GM12873 (cell line): ENCODE data around the gene BEAN1.

Experiments
- TF ChIP-seq, protein P1 (sequence below): IDR thresholded peaks from 2 replicates; pipeline ENCODE4 v1.5.1; 2012; ENCODE audit warnings: low read depth, mild to moderate bottlenecking, moderate library complexity, low read length, control low read depth; ENCODE audit not compliant: insufficient read depth; ENCODE audit errors: missing control alignments

Gene BEAN1

DNA sequence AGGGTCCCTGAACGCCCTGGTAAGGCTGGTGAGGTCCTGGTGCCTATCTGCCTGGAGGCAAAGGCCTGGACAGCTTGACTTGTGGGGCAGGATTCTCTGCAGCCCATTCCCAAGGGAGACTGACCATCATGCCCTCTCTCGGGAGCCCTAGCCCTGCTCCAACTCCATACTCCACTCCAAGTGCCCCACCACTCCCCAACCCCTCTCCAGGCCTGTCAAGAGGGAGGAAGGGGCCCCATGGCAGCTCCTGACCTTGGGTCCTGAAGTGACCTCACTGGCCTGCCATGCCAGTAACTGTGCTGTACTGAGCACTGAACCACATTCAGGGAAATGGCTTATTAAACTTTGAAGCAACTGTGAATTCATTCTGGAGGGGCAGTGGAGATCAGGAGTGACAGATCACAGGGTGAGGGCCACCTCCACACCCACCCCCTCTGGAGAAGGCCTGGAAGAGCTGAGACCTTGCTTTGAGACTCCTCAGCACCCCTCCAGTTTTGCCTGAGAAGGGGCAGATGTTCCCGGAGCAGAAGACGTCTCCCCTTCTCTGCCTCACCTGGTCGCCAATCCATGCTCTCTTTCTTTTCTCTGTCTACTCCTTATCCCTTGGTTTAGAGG, 23.5 kb upstream of the BEAN1 start:
- TF ChIP-seq, protein P1, sequence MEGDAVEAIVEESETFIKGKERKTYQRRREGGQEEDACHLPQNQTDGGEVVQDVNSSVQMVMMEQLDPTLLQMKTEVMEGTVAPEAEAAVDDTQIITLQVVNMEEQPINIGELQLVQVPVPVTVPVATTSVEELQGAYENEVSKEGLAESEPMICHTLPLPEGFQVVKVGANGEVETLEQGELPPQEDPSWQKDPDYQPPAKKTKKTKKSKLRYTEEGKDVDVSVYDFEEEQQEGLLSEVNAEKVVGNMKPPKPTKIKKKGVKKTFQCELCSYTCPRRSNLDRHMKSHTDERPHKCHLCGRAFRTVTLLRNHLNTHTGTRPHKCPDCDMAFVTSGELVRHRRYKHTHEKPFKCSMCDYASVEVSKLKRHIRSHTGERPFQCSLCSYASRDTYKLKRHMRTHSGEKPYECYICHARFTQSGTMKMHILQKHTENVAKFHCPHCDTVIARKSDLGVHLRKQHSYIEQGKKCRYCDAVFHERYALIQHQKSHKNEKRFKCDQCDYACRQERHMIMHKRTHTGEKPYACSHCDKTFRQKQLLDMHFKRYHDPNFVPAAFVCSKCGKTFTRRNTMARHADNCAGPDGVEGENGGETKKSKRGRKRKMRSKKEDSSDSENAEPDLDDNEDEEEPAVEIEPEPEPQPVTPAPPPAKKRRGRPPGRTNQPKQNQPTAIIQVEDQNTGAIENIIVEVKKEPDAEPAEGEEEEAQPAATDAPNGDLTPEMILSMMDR = no peak

- TF ChIP-seq, protein P1 = no peak
Observed at GRCh38 chr16:66405057-66405783, 21.9 kb upstream of the BEAN1 start.

DNA sequence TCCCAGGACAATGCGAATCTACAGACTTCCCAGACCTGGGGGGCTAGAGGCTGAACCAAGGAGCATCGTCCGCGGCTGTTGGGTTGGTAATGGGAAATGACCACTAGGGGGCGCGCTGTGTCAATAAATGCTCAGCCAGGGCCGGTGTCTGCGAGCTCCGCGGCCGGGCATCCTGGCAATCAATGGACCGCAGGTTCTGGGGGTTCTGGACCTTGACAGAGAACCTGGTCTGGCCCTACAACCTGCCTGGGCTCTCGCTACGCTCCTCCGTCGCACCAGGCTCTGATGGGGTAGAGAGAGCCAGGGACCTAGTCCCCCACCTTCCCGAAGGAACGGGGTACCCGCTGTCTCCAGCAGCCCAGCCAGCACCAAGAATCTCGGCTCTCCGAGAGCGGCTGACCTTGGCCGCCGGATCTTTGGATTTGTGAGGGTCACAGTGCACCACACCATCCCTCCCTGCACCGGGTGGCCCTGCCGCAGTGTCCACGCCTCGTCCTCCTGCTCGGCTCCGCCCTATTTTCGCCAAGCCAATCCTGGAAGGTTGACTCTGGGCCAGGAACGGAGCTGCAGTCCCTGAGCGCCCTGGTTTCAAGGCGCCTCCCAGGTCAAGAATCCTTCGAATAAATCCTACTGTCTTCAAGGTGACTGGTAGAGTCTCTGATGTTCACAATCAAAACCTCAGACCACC, 20.4 kb upstream of the BEAN1 start:
- TF ChIP-seq, protein P1 = peak; percentile 83

DNA sequence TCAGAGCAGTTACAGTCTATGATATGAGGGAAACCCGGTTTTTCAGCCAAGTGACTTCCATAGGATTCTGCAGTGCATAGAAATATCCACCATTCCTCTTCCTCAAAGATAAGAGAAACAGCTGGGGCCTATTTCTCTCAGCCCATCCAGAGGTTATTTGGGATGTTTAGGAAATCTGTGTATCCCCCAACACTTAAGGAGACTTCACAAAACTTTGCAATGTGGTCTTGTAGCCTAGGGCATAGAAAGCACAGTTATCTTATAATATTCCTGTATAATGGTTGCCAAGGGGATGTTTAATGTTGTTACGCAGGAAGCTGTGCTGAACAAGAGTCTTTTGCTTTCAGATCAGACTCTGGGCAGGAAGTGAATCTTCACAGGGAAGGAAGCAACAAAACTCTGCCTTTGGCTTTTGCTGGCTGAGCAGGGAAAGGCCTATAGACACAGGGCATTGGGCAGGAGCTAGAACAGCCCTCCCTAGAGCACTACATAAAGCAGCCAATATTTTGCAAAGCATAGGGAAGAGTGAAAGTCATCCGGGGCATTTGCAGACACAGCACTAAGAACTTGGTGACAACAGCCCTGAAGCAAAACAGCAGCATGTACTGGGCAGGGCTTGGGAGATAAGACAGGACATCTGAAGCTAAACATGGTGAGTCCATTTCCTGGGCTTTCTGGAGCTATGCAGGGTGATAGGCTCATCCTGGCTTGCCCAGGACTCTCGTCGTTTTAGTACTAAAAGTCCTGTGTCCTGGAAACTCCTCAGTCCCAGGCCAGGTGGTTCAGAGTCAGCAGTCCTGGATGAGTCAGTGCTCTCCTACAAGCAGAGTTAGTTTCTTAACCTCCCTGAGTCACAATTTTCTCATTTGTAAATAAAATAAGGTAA, 18.7 kb upstream of the BEAN1 start:
- TF ChIP-seq, protein P1 = no peak

GRCh38 chr16:66409156-66409555, 17.9 kb upstream of the BEAN1 start:
- TF ChIP-seq, protein P1 = no peak

- TF ChIP-seq, protein P1 = no peak
Observed at GRCh38 chr16:66412182-66412581, 14.9 kb upstream of the BEAN1 start.
